Measurements from ENCODE around the gene LACTBL1.

GRCh38 chr1:22936681-22937080, 36.0 kb downstream of the LACTBL1 start:
- TF ChIP-seq CTCF (conservative IDR thresholded peaks at IDR 0.05 in 1 of 2, IDR thresholded peaks at IDR 0.05 in 1 of 2; ENCODE audit: low read depth in 1 of 2, low read length in 2 of 2): no peak
- TF ChIP-seq EZH2 (IDR thresholded peaks at IDR 0.05; ENCODE audit: low read length, missing control alignments): no peak
